WTC11 (cell line): ENCODE results near the gene ALDH16A1.

Experiments used
- ESRRA ChIP-seq: sonication (generic); formaldehyde crosslinking; IDR thresholded peaks from 2 replicates; pipeline ENCODE4 v1.8.1; 2022; ENCODE audit warnings: mild to moderate bottlenecking, missing genetic modification reagents, borderline replicate concordance
- FOXK1 ChIP-seq: sonication (generic); formaldehyde crosslinking; IDR thresholded peaks from 2 replicates; pipeline ENCODE4 v1.8.0; 2022; ENCODE audit warnings: mild to moderate bottlenecking, moderate library complexity, missing genetic modification reagents
- IRF2 ChIP-seq: sonication (generic); formaldehyde crosslinking; IDR thresholded peaks from 2 replicates; pipeline ENCODE4 v1.8.0; 2022; ENCODE audit warnings: low read depth, missing genetic modification reagents, borderline replicate concordance
- SP1 ChIP-seq: sonication (generic); formaldehyde crosslinking; conservative IDR thresholded peaks from 2 replicates; pipeline ENCODE4 v1.8.1; 2022; ENCODE audit warnings: missing genetic modification reagents
- TP53 ChIP-seq: sonication (generic); formaldehyde crosslinking; IDR thresholded peaks from 2 replicates; pipeline ENCODE4 v1.8.1; 2023; ENCODE audit warnings: mild to moderate bottlenecking, missing genetic modification reagents
- ZNF138 ChIP-seq: sonication (generic); formaldehyde crosslinking; conservative IDR thresholded peaks from 2 replicates; pipeline ENCODE4 v1.8.1; 2022; ENCODE audit warnings: mild to moderate bottlenecking, moderate library complexity, missing genetic modification reagents
- TF ChIP-seq, protein P1 (sequence below): fragments of 200-600 bp; IDR thresholded peaks from 2 replicates; pipeline ENCODE4 v1.8.0; 2022; ENCODE audit warnings: antibody characterized with exemption
- TF ChIP-seq, protein P2 (sequence below): sonication (generic); formaldehyde crosslinking; IDR thresholded peaks from 2 replicates; pipeline ENCODE4 v1.8.1; 2022; ENCODE audit warnings: mild to moderate bottlenecking, missing genetic modification reagents, moderate library complexity, borderline replicate concordance

DNA sequence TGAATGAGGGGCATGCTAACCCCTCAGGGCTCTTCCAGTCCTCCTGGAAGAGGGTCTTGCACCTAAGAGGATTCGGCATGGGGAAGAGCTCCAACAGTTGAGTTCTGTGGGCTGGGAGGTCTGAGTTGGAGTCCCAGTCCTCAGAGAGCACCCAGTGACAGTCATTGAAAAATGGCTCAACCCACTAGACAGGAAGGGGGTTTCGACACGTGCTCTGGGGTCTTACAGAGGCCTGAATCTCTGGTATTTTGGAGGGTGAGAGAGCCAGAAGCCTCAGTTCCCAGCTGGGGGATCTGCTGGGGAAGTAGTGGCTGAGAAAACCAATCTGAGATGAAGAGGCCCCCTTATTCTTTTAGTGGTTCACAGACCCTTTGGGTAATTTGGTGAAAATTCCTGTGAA lies 38.8 kb upstream of the ALDH16A1 start:
- TF ChIP-seq ZNF138 (CRISPR knock-in tag), result no peak
- TF ChIP-seq, protein P1, sequence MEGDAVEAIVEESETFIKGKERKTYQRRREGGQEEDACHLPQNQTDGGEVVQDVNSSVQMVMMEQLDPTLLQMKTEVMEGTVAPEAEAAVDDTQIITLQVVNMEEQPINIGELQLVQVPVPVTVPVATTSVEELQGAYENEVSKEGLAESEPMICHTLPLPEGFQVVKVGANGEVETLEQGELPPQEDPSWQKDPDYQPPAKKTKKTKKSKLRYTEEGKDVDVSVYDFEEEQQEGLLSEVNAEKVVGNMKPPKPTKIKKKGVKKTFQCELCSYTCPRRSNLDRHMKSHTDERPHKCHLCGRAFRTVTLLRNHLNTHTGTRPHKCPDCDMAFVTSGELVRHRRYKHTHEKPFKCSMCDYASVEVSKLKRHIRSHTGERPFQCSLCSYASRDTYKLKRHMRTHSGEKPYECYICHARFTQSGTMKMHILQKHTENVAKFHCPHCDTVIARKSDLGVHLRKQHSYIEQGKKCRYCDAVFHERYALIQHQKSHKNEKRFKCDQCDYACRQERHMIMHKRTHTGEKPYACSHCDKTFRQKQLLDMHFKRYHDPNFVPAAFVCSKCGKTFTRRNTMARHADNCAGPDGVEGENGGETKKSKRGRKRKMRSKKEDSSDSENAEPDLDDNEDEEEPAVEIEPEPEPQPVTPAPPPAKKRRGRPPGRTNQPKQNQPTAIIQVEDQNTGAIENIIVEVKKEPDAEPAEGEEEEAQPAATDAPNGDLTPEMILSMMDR, result no peak
- no peak for TF ChIP-seq ESRRA (CRISPR knock-in tag)
- TF ChIP-seq, protein P2, sequence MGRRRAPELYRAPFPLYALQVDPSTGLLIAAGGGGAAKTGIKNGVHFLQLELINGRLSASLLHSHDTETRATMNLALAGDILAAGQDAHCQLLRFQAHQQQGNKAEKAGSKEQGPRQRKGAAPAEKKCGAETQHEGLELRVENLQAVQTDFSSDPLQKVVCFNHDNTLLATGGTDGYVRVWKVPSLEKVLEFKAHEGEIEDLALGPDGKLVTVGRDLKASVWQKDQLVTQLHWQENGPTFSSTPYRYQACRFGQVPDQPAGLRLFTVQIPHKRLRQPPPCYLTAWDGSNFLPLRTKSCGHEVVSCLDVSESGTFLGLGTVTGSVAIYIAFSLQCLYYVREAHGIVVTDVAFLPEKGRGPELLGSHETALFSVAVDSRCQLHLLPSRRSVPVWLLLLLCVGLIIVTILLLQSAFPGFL, result no peak
- TF ChIP-seq IRF2 (CRISPR knock-in tag), result no peak
- TF ChIP-seq FOXK1 (CRISPR knock-in tag), result no peak
- no peak for TF ChIP-seq SP1
- TF ChIP-seq TP53 (CRISPR knock-in tag), result no peak
